Skeletal muscle tissue (tissue), 4 donors: ENCODE results near the gene ERC2. TPM values are rescaled to one million over a fixed set of nuclear protein-coding genes. Genes with fewer than 3 reads are reported as not detected.

Source experiments
- H3K27ac ChIP-seq: one replicate; pipeline ENCODE4 v1.7.0; 2013; ENCODE audit warnings: mild to moderate bottlenecking, low read depth, low read length, inconsistent platforms
- H3K27me3 ChIP-seq, 3 donors: one replicate each; pipeline ENCODE4 v1.7.0; 2013; ENCODE audit warnings: low read length in 3 of 3; ENCODE audit not compliant: control insufficient read depth in 3 of 3, insufficient read depth in 3 of 3
- H3K36me3 ChIP-seq, 3 donors: one replicate each; pipeline ENCODE4 v1.7.0; 2013; ENCODE audit warnings: low read length in 3 of 3; ENCODE audit not compliant: control insufficient read depth in 3 of 3, insufficient read depth in 3 of 3
- H3K4me1 ChIP-seq, 3 donors: one replicate each; pipeline ENCODE4 v1.7.0; 2013; ENCODE audit warnings: low read length in 3 of 3, mild to moderate bottlenecking in 3 of 3; ENCODE audit not compliant: control insufficient read depth in 3 of 3, insufficient read depth in 3 of 3
- H3K4me3 ChIP-seq, 3 donors: one replicate each; pipeline ENCODE4 v1.7.0; 2013; ENCODE audit warnings: low read length in 3 of 3
- H3K9ac ChIP-seq, 3 donors: one replicate each; pipeline ENCODE4 v1.7.0; 2013; ENCODE audit warnings: low read length in 3 of 3, mild to moderate bottlenecking in 3 of 3, moderate library complexity in 2 of 3, low read depth in 1 of 3
- H3K9me3 ChIP-seq, 3 donors: one replicate each; pipeline ENCODE4 v1.7.0; 2013; ENCODE audit warnings: low read length in 3 of 3; ENCODE audit not compliant: control insufficient read depth in 3 of 3
- total RNA-seq: library from RNA; depleted of rRNA; stranded (reverse); fragments of >200 nt; gene quantifications from one replicate; pipeline ENCODE4 v1.2.3, GENCODE V29; 2014
- donor health status: Osteomylitis.

ERC2 gene
- total RNA-seq, 1 donor from 2014 or later, result 1.0 TPM

- peaks cover 0 to 3% (median 0%) of the 10 kb centered on the region in 3 donors for H3K27me3 ChIP-seq
- no peak overlapping the region for H3K4me3 ChIP-seq
- no peak overlapping the region for H3K9ac ChIP-seq
- no peaks in the 10 kb centered on the region for H3K36me3 ChIP-seq
- H3K9me3 ChIP-seq, result peaks cover 0 to 3% (median 0%) of the 10 kb centered on the region in 3 donors
- H3K4me1 ChIP-seq, result no peaks in the 10 kb centered on the region
- no peak overlapping the region for H3K27ac ChIP-seq
Measured at GRCh38 chr3:56375654-56376053, 92.6 kb downstream of the ERC2 start.

DNA sequence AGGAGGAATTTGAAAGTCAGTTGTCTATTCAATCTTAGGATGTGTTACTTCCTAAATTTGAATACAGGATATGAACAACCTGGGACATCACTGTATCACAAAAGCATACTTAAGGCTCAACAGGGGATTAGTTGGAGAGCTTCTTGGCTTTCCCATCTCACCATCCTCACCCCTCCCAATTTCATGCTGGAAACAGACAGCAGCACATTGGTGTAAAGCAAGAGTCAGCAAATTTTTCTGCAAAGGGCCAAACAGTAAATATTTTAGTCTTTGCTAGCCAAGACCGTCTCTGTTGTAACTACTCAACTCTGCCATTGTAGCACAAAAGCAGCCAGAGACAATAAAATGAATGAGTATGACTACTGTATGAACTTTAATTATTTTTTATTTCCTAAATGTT lies 94.9 kb downstream of the ERC2 start:
- Histone ChIP-seq H3K4me1 (no peaks in the 10 kb centered on the region), H3K36me3 (no peaks in the 10 kb centered on the region)

GRCh38 chr3:56370991-56371775 lies 97.1 kb downstream of the ERC2 start:
- no peak overlapping the region for H3K9ac ChIP-seq
- no peaks in the 10 kb centered on the region for H3K36me3 ChIP-seq
- H3K4me3 ChIP-seq, result no peak overlapping the region
- H3K4me1 ChIP-seq, result no peaks in the 10 kb centered on the region
- H3K9me3 ChIP-seq, result no peaks in the 10 kb centered on the region
- H3K27me3 ChIP-seq, result no peaks in the 10 kb centered on the region
- H3K27ac ChIP-seq, result no peak overlapping the region

More for the DNA sequence above, 94.9 kb downstream of the ERC2 start:
- no peak overlapping the region for H3K9ac ChIP-seq
- no peak overlapping the region for H3K27ac ChIP-seq
- no peaks in the 10 kb centered on the region for H3K27me3 ChIP-seq
- peaks cover 0 to 3% (median 0%) of the 10 kb centered on the region in 3 donors for H3K9me3 ChIP-seq
- H3K4me3 ChIP-seq, result no peak overlapping the region

GRCh38 chr3:56369914-56370313 lies 98.4 kb downstream of the ERC2 start:
- Histone ChIP-seq H3K27me3 (no peaks in the 10 kb centered on the region), H3K9ac (no peak overlapping the region), H3K27ac (no peak overlapping the region)

DNA sequence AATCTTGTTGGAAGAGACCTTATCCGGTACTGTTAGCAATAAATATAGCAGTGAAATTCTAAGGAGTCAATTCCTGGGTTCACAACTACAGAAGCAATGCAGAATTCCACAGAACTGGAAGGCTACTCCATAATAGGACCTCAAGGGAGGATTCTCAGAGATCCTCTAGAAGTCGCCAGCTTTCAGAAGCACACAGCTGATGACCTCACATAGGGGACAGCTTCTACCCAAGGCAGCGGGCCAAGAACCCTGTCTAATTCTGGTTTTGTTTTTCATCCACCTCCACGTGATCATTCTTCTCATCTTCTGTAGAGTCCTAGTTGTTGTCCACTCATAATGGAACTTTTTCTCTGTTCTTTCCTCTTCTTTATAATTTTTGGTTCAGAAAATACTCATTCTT lies 99.4 kb downstream of the ERC2 start:
- no peaks in the 10 kb centered on the region for H3K36me3 ChIP-seq
- no peak overlapping the region for H3K4me3 ChIP-seq
- H3K9me3 ChIP-seq, result no peaks in the 10 kb centered on the region
- no peaks in the 10 kb centered on the region for H3K4me1 ChIP-seq
- no peak overlapping the region for H3K27ac ChIP-seq
- H3K27me3 ChIP-seq, result no peaks in the 10 kb centered on the region
- no peak overlapping the region for H3K9ac ChIP-seq

More at GRCh38 chr3:56369914-56370313, 98.4 kb downstream of the ERC2 start:
- no peaks in the 10 kb centered on the region for H3K36me3 ChIP-seq
- no peaks in the 10 kb centered on the region for H3K4me1 ChIP-seq
- H3K4me3 ChIP-seq, result no peak overlapping the region
- H3K9me3 ChIP-seq, result no peaks in the 10 kb centered on the region

DNA sequence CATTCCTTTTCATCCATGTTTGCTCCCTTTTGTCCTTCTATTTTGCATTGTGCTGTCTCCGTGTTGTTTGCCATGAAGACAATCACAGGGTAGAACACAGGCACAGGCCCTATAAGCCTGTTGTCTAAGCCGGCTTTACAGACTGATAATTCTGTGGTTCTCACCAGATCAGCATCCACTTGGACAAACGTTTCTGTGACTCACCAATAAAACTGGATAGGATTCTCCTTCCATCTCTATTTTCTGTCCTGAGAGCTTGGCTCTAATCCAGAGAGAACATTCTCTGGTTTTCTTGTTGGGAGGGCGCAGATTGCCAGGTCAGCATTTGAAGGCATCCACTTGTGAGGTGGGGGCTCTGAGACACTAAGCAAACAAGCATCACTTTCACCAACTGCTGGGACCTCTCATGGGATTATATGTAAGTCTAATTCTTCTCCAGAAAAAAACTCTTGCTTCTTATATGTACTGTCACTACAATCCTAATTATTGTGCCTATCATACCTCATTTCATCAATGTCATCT lies 101.6 kb downstream of the ERC2 start:
- H3K27me3 ChIP-seq, result no peaks in the 10 kb centered on the region
- no peaks in the 10 kb centered on the region for H3K36me3 ChIP-seq
- no peak overlapping the region for H3K4me3 ChIP-seq
- no peak overlapping the region for H3K9ac ChIP-seq
- no peaks in the 10 kb centered on the region for H3K4me1 ChIP-seq
- no peaks in the 10 kb centered on the region for H3K9me3 ChIP-seq
- no peak overlapping the region for H3K27ac ChIP-seq

DNA sequence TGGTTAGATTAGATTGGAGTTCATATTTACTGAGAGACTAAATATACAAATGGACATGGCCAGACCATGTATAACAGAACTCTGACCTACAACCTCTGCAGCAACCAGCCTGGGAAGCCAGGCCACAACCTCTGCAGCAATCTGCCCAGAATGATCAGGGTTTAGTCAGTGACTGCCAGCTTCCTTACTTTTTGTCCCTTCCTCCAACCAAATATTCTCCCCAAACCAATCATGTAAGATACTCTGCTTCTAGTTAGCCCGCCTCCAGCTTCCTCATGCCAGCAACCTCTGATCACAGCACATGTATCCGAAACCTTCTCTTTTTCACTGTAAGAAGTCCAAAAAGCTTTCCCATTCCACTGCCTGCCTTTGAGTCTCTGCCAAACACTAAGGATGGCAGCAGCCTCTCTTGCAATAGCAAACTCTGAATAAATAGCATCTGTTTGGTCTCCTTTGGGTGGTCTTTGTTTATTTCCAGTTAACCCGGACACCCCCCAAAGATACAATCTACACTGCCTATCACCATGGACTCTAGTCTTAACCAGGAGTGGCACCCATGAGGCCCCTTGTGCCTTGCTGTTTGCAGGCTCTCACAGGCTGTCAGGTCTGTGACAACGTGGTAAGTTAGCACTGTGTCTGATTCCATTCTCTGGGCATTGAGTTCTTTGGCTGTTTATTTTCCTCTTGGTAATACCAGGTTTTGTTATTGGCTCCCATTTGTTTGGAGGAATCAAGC lies 102.2 kb downstream of the ERC2 start:
- H3K27ac ChIP-seq, result no peak overlapping the region
- no peak overlapping the region for H3K9ac ChIP-seq
- H3K27me3 ChIP-seq, result no peaks in the 10 kb centered on the region
- no peaks in the 10 kb centered on the region for H3K4me1 ChIP-seq
- no peaks in the 10 kb centered on the region for H3K36me3 ChIP-seq
- H3K4me3 ChIP-seq, result no peak overlapping the region
- H3K9me3 ChIP-seq, result no peaks in the 10 kb centered on the region

- Histone ChIP-seq H3K9me3 (no peaks in the 10 kb centered on the region), H3K4me1 (no peaks in the 10 kb centered on the region), H3K9ac (no peak overlapping the region), H3K4me3 (no peak overlapping the region), H3K27me3 (no peaks in the 10 kb centered on the region), H3K27ac (no peak overlapping the region), H3K36me3 (no peaks in the 10 kb centered on the region)
Measured at GRCh38 chr3:56364665-56365064, 103.6 kb downstream of the ERC2 start.

GRCh38 chr3:56363720-56364119 lies 104.5 kb downstream of the ERC2 start:
- H3K4me1 ChIP-seq, result no peaks in the 10 kb centered on the region
- H3K27me3 ChIP-seq, result no peaks in the 10 kb centered on the region
- no peaks in the 10 kb centered on the region for H3K36me3 ChIP-seq
- no peak overlapping the region for H3K4me3 ChIP-seq
- H3K9ac ChIP-seq, result no peak overlapping the region
- H3K9me3 ChIP-seq, result no peaks in the 10 kb centered on the region
- H3K27ac ChIP-seq, result no peak overlapping the region

DNA sequence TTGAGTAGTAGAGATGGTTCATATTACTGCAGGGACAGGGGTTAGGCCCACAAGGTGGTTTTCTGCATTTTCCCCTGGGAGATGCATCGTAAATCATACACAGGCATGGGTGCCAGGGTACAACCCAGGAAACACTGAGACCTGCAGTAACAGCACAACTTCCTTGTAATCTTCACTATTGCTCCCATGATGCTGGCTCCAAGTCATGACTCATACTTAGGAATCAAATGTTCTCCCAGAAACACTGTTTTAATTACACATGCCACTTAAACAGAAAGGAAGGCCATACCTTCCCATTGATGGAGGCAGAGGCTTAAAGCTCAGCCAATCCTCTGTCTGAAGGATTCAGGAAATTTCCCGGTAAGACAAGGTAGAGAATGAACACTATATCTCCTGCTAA lies 106.5 kb downstream of the ERC2 start:
- no peaks in the 10 kb centered on the region for H3K27me3 ChIP-seq
- H3K4me3 ChIP-seq, result no peak overlapping the region
- H3K27ac ChIP-seq, result no peak overlapping the region
- no peaks in the 10 kb centered on the region for H3K9me3 ChIP-seq
- no peak overlapping the region for H3K9ac ChIP-seq
- no peaks in the 10 kb centered on the region for H3K4me1 ChIP-seq
- no peaks in the 10 kb centered on the region for H3K36me3 ChIP-seq
